ENCODE data around the gene SH3TC1.

DNA sequence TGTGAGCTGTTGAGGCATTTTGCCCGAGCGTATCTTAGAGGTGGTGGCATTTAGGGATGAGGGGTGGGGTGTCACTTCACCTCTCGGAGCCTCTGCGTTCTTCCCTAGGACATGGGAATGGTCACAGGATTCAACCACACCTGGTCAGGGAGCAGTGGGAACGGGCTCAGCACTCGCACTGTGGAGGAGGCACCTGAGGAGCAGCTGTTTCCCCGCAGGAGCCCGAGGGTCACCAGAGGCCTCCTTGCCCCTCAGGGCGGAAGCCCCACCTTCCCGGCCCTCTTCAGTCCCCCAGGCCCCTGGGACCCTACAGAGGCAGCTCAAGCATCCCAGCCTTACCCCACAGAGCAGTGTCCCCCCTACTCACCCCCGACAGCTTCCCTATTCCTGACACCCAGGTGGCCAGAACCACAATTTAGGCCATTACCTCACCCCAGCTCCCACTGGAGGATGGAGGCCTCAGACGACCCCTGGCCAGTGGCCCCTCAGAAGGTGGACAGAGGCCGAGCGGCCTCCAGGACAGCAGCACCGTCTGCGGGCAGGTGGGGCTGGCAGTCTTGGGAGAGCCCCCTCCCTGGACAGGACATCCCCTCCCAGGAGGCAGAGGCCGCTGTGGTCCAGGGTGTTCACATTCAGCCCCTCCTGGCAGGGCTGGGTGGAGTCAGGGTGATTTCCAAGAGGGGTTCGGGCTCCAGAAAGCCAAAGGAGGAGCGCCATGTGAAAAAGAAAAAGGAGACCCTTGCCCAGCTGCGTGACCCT, 66.3 kb downstream of the SH3TC1 start:
- TF ChIP-seq, protein P1, sequence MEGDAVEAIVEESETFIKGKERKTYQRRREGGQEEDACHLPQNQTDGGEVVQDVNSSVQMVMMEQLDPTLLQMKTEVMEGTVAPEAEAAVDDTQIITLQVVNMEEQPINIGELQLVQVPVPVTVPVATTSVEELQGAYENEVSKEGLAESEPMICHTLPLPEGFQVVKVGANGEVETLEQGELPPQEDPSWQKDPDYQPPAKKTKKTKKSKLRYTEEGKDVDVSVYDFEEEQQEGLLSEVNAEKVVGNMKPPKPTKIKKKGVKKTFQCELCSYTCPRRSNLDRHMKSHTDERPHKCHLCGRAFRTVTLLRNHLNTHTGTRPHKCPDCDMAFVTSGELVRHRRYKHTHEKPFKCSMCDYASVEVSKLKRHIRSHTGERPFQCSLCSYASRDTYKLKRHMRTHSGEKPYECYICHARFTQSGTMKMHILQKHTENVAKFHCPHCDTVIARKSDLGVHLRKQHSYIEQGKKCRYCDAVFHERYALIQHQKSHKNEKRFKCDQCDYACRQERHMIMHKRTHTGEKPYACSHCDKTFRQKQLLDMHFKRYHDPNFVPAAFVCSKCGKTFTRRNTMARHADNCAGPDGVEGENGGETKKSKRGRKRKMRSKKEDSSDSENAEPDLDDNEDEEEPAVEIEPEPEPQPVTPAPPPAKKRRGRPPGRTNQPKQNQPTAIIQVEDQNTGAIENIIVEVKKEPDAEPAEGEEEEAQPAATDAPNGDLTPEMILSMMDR (IDR thresholded peaks at IDR 0.05; ENCODE audit: insufficient read depth, low read length, poor library complexity, severe bottlenecking) = no peak
- no peak for TF ChIP-seq EZH2phosphoT487 (conservative IDR thresholded peaks at IDR 0.05; ENCODE audit: low read length)

All from SU-DHL-6 (cell line).